GM19395 (cell line): ENCODE measurements around the gene SEMA3F.

Experiments
- ATAC-seq: cut with Tn5 transposase; IDR thresholded peaks from one replicate; pipeline ENCODE4 v1.9.1; 2021; ENCODE audit warnings: mild to moderate bottlenecking, moderate library complexity; ENCODE audit not compliant: unreplicated experiment

SEMA3F gene

DNA sequence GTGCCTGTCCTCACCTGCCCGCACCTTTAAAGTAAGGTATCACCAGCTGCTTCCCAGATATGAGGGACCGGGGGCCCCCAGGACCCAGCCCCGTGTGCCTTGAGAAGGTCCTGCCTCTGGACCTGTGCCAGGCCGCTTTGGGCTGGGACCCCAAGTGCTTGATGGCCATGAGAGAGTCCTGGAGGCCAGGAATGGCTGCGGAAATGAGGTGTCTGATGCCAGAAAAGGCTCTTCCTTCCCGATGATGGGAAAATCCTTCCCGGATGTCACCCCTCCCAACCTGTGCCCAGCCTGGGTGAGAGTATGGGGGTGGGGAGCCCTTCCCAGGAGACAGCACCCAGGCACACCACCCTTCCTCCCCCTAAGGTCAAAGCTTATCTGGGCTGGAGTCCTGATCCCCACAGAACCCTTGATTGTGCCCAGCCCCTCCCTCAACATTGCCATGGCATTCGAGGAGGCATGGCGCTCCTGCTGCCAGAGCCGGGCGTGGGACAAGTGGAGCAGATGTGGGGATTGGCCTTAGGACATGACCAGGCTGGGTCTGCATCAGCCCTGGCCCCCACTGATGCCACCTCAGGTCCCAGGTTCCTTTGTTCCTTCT lies 14.2 kb downstream of the SEMA3F start:
- no peak for ATAC-seq

DNA sequence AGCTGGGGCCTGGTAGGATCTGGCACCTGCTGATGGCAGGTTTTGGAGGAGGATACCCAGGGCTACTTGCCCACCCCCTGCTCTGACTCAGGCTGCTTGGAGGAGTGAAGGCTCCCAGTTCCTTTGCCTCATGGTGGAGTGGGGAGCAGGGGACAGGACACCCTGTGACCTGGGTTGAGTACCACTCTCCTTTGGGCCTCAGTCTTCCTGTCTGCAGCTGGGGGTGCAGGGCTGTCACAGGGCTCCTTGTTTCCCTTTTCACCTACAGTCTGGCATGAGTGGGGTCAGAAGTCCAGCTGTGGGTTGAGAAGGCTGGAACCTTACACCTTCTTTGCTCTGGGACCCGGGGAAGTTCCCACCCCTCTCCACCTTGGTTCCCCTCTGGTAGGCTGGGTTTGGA lies 14.7 kb downstream of the SEMA3F start:
- ATAC-seq, result no peak

DNA sequence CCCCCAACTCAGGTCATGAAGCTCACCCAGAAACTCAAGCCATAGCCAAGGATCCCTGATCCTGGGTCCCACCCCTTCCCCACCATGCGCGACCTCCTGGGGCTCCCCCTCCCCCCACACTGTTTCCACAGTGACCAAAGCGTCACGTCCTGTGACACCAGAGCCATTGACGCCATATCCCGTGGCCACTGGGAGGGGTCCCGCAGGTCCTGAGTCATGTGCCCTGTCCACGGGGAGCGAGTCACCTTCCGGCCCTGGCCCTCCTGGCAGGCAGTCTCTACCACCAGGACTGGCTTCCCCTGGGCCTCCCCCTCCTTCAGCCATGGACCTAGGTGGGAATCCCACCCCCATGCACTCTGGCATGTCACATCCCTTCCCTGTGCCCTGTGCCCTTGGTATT lies 15.6 kb downstream of the SEMA3F start:
- ATAC-seq, result no peak

DNA sequence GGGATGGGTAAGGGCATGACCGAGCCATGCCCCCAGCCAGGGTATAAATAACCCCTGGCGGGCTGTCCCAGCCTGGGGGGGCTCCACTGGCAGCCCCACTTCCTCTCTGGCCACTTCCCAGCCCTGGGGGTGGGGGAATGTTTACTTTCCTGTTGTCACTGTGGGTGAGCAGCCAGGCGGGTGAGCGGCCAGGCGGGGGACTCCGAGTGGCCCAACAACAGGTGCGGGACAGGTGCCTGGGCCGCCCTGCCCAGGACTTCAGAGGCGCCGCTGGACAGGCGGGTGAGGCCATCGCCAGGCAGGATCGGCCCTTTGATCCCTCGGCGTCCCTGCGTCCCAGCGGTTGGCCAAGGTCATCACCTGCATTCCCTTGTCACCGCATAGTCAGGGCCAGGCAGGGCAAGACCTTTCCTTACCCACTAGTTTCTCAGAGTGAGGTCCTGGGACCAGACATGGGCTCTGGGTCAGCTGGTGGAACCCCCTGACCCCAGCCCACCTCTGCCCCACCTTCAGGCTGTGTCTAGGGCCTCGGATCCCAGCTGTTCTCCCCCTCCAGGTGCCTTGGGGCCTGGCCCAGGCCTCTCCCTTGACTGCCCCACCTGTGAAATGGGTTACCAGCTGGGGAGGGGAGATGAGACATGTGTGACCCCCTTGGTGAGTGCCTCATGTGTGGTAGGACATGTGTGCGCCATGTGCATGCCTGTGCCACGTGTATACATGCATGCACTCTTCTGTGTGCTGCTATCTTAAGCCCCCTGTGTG lies 16.6 kb downstream of the SEMA3F start:
- ATAC-seq, result no peak

DNA sequence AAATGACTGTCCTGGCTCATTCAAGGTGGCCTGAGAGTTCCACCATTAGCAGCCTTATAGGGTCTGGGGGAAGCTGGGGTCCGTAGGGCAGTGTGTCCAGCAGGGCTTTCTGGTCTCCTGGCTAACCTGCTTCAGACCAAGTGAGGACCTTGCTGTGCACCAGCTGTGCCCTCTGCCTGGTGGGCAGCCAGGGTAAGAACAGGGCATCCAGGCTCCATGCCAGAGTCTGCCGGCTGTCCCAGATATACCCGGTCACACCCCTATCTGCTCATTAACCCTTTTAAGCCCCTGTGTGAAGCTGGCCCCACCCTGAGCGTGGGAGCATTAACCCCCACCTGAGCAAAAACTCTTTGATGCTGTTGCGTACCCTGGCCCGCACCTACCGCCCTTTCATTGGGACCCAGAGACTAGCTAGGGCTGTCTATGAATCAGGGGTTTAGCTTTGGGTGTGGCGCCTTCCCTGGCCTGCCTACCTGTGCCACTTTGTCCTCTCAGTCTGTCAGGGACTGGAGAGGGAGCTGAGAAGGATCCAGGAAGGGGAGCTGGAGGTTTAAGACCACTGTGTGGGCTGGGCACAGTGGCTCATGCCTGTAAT lies 17.6 kb downstream of the SEMA3F start:
- no peak for ATAC-seq

DNA sequence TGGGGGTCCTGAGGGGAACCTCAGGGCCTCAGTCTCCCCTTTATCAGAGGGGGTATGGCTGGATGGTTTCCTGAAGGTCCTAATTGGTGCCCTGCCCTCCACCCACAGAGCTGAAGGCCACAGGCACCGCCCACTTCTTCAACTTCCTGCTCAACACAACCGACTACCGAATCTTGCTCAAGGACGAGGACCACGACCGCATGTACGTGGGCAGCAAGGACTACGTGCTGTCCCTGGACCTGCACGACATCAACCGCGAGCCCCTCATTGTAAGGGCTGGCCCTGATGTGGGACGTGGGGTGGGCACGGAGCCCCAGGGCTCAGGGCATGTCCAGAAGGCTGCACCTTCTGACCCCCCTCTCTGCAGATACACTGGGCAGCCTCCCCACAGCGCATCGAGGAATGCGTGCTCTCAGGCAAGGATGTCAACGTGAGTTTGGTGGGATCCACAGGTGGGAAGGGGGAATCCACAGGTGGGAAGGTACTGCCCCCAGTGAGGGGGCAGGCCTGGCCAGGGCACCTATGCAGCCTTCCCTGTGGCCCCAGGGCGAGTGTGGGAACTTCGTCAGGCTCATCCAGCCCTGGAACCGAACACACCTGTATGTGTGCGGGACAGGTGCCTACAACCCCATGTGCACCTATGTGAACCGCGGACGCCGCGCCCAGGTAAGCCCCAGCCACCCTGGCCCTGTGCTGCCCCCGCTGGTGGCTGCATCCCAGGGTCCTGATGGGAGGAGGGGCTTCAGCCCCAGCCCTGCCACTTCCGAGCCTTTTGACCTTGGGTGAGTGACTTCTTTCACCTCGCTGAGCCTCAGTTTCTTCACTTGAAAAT lies 18.8 kb downstream of the SEMA3F start:
- ATAC-seq, result no peak

DNA sequence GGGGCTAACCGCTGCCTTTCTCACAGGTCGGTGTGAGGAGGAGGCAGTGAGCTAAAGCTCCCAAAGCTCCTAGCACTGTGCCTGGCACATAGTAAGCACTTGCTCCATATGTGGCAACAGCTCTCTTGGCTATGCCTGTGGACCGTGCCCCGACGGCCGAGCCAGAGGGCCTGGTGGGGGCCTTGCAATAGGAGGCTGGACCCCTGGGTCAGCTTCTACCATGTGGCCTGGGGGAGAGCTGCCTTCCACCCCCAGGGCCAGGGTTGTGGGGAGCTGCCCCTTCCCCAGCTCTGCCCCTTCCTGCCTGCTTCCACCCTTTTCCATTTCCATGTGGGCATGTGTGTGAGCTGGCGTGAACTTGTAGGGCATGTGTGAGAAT lies 19.4 kb downstream of the SEMA3F start:
- no peak for ATAC-seq

DNA sequence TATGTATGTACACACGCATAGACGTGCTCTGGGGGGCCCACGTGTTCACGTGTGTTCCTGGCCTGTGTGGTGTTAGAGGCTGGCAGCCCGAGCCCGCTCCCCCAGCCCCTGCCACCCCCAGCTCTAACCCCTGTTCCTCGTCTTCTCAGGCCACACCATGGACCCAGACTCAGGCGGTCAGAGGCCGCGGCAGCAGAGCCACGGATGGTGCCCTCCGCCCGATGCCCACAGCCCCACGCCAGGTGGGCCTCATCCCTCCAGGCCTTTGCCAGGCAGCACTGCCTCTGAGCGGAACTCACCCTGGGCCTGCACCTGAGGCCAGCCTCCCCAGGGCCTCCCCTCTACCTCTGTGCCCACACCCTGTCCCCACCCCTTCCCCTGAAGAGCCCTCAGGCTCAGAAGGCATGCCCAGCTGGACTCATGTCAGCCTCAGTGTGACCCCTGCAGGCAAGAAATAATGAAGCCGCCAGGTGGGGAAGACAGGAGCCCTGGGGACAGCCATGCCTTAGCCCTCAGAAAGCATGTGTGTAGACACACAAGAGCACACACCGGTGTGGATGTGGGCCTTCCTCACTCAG lies 19.9 kb downstream of the SEMA3F start:
- ATAC-seq, result no peak

DNA sequence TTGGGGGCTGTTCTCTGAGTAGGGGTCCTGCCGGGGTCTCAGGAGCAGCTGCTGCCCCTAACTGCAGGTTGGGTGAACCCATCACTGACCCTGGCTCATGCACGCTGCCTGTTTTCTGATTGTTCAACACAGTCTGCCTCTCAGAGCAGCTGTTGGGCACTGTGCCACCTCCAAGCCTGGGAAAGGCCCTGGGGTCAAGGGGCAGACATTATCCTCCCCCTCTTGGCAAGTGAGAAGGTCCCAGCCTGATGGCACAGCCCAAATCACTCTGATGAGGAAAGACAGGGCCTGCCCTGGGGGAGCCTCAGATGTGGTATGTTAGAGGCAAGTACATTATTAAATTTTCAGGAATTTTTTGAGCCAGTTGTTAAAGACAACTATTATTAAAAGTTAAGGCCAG lies 22.2 kb downstream of the SEMA3F start:
- ATAC-seq, result no peak

DNA sequence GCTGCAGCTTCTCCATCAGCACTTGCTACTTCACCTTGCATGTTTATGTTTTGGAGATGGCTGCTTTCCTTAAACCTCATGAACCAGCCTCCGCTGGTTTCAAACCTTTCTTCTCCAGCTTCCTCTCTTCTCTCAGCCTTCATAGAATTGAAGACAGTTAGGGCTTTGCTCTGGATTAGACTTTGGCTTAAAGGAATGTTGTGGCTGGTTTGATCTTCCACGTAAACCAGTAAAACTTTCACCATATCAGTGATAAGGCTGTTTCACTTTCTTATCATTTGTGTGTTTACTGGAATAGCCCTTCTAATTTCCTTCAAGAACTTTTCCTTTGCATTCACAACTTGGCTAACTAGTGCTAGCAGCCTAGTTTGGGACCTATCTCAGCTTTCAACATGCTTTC lies 24.6 kb downstream of the SEMA3F start:
- ATAC-seq, result no peak

DNA sequence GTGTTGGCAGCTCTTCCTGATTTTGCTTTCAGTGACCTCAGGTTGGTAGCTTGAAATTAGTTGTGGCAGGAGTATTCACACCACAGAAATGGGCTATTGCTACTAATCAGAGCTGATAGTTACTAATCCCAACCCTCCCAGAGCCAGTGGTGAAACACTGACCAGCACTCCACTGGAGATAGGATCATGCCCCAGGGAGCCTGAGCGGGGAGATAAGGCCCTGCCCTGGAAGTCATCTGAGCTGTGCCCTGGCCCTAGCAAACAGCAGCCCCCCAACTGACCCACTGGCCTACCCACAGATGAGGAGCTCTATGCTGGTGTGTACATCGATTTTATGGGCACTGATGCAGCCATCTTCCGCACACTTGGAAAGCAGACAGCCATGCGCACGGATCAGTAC lies 26.9 kb downstream of the SEMA3F start:
- ATAC-seq, result no peak

DNA sequence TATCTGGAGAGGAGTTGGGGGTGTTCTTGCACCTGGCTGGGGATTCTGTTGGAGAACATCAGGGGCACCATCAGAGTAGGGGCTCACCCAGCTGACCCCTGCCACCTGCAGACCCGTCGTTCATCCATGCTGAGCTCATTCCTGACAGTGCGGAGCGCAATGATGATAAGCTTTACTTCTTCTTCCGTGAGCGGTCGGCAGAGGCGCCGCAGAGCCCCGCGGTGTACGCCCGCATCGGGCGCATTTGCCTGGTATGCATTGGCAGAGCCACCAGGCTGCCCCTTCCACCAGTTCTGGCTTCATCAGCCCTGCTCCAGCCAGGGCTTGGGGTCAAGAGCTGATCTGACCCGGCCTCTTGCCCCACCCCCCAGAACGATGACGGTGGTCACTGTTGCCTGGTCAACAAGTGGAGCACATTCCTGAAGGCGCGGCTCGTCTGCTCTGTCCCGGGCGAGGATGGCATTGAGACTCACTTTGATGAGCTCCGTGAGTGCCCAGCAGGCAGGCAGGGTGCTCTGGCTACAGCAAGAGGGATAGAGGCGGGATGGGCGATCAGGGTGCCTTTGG lies 27.5 kb downstream of the SEMA3F start:
- no peak for ATAC-seq

DNA sequence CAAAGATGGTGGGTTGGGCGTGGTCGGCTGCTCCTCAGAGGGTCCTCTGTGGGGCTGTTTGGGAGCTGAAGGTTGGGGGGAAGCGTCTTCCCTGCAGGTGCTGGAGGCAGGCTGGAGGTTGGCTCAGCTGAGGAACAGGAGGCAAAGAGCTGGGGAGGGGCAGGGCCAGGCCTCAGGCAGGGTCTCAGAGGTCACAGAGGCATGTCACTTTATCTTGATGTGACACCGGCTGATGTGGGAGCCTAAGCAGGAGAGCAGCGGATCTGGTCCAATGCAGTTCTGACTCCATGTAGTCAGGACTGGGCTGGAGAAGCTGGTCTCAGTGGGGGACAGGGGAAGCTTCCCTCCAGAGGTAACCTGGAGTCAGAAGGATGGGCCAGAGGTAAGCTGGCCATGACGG lies 28.6 kb downstream of the SEMA3F start:
- ATAC-seq, result no peak

DNA sequence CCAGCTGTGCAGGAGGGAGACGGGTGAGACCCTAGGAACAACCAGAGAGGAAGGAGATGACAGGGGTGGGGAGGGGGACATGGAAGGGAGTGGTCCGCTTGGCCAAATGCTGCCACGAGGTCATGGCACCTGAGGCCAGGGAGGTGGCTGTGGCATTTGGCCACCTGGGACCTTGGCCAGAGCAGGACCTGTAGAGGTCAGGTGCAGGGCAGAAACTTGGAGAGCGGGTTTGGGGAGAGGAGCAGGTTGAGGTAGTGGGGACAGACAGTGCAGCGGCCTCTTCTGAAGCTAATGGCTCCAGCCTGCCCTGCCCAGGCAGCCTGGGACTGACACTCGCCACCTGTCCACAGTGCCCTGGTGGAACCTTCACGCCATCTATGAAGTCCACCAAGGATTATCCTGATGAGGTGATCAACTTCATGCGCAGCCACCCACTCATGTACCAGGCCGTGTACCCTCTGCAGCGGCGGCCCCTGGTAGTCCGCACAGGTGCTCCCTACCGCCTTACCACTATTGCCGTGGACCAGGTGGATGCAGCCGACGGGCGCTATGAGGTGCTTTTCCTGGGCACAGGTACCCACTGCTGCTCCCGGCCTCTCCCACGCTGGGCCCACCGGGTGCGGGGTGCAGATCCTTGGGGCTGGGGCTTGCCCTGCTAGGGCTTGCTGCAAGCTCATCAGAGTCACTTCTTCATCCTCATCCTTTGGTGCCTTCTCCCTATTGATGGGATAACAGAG lies 29.3 kb downstream of the SEMA3F start:
- ATAC-seq, result no peak

DNA sequence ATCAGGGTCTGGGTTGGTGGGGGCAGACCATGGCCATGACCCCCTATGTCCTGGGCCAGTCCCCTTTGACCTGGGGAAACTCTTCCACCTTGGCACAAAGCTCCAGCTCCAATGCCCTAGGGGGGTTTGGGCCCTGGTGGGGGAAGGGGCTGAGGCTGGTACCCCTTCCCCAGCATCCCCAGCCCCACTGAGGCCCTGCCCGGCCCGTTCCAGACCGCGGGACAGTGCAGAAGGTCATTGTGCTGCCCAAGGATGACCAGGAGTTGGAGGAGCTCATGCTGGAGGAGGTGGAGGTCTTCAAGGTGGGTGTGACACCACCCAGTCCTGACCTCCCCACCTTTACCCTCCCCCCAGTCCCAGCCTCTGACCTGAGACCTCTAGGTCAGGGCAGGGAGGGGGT lies 30.1 kb downstream of the SEMA3F start:
- no peak for ATAC-seq

DNA sequence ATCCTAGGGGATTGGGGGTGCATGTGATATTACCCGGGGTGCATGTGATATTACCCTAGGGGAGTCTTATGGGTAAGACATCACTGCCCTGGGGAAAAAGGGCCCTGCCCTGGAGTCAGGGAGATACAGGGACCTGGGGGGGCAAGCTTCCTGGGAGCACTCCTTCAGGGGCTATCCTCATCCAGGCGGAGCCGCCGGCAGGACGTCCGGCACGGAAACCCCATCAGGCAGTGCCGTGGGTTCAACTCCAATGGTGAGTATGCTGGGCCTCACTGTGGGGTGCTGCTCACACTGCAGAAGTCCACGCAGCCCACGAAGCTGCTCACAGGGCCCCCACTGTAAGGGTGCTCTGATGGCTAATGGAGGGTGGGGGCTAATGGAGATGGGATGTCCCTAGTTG lies 31.0 kb downstream of the SEMA3F start:
- ATAC-seq, result no peak

DNA sequence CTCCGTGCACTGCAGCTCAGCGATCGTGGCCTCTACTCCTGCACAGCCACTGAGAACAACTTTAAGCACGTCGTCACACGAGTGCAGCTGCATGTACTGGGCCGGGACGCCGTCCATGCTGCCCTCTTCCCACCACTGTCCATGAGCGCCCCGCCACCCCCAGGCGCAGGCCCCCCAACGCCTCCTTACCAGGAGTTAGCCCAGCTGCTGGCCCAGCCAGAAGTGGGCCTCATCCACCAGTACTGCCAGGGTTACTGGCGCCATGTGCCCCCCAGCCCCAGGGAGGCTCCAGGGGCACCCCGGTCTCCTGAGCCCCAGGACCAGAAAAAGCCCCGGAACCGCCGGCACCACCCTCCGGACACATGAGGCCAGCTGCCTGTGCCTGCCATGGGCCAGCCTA lies 32.6 kb downstream of the SEMA3F start:
- ATAC-seq, result no peak

DNA sequence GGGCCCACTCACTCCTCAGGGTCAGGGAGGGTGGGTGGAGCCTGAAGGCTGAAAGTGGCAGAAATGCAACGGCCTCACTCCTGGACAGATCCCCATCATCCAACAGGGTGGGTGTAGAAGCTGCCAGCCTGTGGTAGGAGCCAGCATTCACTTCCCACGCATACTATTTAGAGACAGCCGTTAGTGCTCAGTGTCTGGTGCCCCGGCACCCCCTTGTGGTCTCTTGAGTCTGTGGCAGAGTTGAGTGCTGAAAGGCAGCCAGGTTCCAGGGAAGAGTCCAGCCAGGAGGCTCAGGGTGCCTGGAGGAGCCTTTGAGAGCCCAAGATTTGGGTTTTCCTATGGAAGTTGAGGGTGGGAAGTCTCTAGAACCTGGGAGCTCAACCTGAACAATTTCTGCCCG lies 34.1 kb downstream of the SEMA3F start:
- ATAC-seq, result no peak

DNA sequence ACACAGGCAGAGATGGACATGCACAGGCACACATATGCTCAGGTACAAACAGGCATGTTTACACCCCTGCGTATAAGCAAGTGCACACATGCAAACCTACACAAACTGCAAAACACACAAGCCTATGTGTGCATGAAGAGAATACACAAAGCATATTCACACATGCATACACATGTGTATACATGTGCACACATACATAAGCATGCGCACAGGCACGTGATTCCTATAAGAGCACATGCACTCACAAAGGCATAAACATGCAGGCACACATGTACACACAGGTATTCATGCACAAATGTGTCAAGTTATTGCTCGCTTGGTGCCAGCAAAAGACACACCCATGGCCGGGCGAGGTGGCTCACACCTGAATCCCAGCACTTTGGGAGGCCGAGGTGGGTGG lies 34.9 kb downstream of the SEMA3F start:
- ATAC-seq, result no peak

DNA sequence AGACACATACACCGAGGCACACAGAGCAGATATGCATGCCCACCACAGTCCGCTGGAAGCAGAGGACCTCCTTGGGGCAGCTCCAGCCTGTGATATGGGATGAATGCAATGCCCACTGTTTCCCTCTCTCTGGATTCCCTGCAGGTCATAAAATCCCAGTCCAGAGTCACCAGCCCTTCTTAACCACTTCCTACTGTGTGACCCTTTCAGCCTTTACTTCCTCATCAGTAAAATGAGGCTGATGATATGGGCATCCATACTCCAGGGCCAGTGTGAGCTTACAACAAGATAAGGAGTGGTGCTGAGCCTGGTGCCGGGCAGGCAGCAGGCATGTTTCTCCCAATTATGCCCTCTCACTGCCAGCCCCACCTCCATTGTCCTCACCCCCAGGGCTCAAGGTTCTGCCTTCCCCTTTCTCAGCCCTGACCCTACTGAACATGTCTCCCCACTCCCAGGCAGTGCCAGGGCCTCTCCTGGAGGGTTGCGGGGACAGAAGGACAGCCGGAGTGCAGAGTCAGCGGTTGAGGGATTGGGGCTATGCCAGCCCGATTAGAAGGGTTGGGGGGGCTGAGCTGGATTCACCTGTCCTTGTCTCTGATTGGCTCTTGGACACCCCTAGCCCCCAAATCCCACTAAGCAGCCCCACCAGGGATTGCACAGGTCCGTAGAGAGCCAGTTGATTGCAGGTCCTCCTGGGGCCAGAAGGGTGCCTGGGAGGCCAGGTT lies 36.0 kb downstream of the SEMA3F start, which contains the start of gene GNAT1:
TSS of gene GNAT1 (plus strand) at position 675 of the 725 bp plus-strand sequence. CDS start 116 bp downstream, outside the sequence.
- ATAC-seq, result no peak
